ENCODE results near the gene OAS2.
"Not testable (repeated sequence)": the region's sequence is repeated elsewhere in the genome, so short reads cannot be mapped to it uniquely, and the experiment has no call there.

OAS2 gene

DNA sequence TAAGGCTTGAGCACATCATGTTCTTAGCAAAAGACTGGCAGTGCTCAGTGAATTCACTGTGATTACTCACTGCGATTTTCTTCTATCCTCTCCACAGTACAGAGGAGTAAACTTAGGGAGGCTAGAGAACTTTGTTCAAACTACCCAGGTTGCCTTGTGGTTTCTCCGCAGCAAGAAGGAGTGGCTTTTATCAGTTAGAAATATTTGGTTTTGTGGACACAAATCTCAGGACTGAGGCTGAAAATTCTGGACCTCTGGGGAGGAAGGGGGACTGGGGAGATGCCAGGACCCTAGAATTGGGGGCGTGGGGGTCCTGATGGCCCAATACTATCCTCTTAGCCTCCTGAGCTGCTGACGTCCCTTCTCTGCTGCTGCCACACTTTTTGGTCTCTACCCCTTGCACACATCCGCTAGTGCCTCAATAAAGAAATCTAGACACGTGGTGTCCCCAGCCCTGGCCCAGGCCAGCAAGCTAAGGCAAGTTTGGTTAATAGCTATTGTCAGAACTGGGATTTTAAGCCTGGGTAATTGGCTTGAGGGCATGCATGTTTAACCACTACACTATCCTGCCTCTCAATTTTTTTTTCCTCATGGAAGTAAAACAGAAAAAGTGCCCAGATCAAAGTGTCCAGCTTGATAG is 842 bp downstream of the OAS2 start:
- no peaks in the 10 kb centered on the region for H3K27me3 Mint-ChIP-seq
- peak overlapping the region; percentile 99 to 100 for H3K4me3 Mint-ChIP-seq
- DNase-seq (peak; percentile 21 to 44 (median 28)), ATAC-seq (replicated peaks) (peak; percentile 45)
- no peaks in the 10 kb centered on the region for H3K9me3 Mint-ChIP-seq
- H3K36me3 Mint-ChIP-seq (ENCODE audit: insufficient read depth) = peaks cover 17% of the 10 kb centered on the region
- peak overlapping the region; percentile 98 to 99 for H3K27ac Mint-ChIP-seq
- peaks cover 45 to 54% of the 10 kb centered on the region in 2 donors for H3K4me1 Mint-ChIP-seq (ENCODE audit: low read depth in 2 of 2)

GRCh38 chr12:112980491-112981158 is 2.3 kb downstream of the OAS2 start:
- H3K4me1 Mint-ChIP-seq (ENCODE audit: low read depth in 2 of 2) = peaks cover 49 to 68% of the 10 kb centered on the region in 2 donors
- H3K27ac Mint-ChIP-seq = peak overlapping the region in 1 of 2 donors; percentile 99
- ATAC-seq (replicated peaks) (no peak), DNase-seq (no peak)
- H3K36me3 Mint-ChIP-seq (ENCODE audit: insufficient read depth) = peaks cover 17% of the 10 kb centered on the region
- H3K27me3 Mint-ChIP-seq = no peaks in the 10 kb centered on the region
- H3K4me3 Mint-ChIP-seq = peak overlapping the region; percentile 99 to 100
- no peaks in the 10 kb centered on the region for H3K9me3 Mint-ChIP-seq

DNA sequence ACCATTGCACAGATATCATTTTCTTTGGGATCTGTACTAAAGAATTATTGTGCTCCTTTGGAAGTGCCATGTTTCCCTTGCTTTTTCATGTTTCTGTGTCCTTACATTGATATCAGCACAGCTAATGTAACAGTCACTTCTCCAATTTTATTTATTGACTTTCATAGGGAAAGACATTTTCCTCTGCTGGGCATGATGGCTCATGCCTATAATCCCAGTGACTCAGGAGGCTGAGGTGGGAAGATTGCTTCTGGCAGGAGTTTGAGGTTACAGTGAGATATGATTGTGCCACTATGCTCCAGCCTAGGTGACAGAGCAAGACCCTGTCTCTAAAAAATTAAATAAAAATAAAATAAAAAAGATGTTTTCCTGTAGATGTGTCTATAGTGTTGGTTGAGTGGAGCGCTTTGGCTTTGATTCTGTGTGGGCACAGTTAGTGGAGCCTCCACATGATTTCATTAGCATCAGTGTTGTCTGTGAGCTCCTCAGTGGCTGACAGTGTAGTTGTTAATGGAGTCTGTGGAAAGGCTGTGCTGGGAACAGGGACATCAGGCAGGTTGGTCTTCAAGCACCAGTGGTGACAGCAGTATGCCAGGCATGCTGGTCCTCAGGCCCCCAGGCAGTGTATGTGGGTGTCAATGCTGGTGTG is 7.4 kb downstream of the OAS2 start:
- Mint-ChIP-seq H3K4me3 (peak overlapping the region in 1 of 2 donors; percentile 11), H3K36me3 (ENCODE audit: insufficient read depth) (peaks cover 28% of the 10 kb centered on the region), H3K4me1 (ENCODE audit: low read depth in 2 of 2) (peaks cover 38 to 69% of the 10 kb centered on the region in 2 donors), H3K27me3 (no peaks in the 10 kb centered on the region), H3K27ac (peak overlapping the region; percentile 86 to 87), H3K9me3 (no peaks in the 10 kb centered on the region)
- DNase-seq = no peak
- ATAC-seq (replicated peaks) = no peak

DNA sequence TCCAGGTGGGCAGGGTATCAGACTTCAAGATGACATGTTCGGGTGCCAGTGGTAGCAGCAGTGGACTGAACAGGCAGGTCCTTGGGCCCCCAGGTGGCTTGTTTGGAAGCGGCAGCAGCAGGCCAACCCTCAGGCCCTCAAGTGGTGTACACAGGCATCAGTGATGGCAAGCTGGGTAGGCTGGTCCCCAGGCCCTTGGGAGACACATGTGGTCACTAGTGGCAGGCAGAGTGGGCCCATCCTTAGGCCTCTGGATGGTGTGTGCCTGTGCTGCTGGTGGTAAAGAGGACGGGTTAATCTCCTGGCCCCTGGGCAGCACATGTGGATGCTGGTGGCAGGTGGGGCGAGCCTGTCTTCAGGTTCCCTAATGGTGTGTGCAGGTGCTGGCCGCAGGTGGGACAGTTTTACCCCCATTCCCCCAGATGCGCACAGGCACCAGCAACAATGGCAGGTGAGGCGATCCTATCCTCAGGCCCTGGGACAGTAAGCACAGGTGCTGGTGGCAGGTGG is 8.0 kb downstream of the OAS2 start:
- DNase-seq (no peak), ATAC-seq (replicated peaks) (no peak)
- H3K4me3 Mint-ChIP-seq = no peak overlapping the region
- H3K36me3 Mint-ChIP-seq (ENCODE audit: insufficient read depth) = peaks cover 31% of the 10 kb centered on the region
- no peaks in the 10 kb centered on the region for H3K27me3 Mint-ChIP-seq
- H3K27ac Mint-ChIP-seq = peak overlapping the region; percentile 86 to 87
- H3K9me3 Mint-ChIP-seq = no peaks in the 10 kb centered on the region
- peaks cover 36 to 67% of the 10 kb centered on the region in 2 donors for H3K4me1 Mint-ChIP-seq (ENCODE audit: low read depth in 2 of 2)

DNA sequence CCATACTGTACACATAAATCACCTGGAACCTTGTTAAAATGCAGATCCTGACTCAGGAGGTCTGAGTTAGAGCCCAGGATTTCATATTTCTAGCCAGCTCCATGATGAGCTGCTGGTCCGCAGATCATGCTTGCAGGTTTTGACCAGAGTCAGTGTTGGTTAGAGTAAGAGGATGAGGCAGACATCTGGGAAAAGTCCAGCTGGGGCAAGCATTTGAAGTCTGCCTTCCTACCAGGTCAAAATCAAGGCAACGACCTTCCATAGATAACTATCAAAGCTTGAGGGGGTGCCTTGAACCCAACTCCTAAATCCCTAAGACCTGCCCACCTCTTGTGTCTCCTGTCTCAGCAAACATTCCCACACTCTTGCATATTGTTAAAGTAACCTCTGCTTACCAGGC is 9.2 kb downstream of the OAS2 start:
- no peaks in the 10 kb centered on the region for H3K27me3 Mint-ChIP-seq
- peaks cover 24 to 55% of the 10 kb centered on the region in 2 donors for H3K4me1 Mint-ChIP-seq (ENCODE audit: low read depth in 2 of 2)
- no peak for ATAC-seq (replicated peaks)
- H3K4me3 Mint-ChIP-seq = no peak overlapping the region
- no peak for DNase-seq
- H3K36me3 Mint-ChIP-seq (ENCODE audit: insufficient read depth) = peaks cover 35% of the 10 kb centered on the region
- H3K9me3 Mint-ChIP-seq = no peaks in the 10 kb centered on the region
- peak overlapping the region; percentile 86 to 87 for H3K27ac Mint-ChIP-seq

- no peak overlapping the region for H3K4me3 Mint-ChIP-seq
- H3K4me1 Mint-ChIP-seq (ENCODE audit: low read depth in 2 of 2) = peaks cover 20 to 49% of the 10 kb centered on the region in 2 donors
- no peak for ATAC-seq (replicated peaks)
- H3K27ac Mint-ChIP-seq = peak overlapping the region; percentile 86 to 87
- no peaks in the 10 kb centered on the region for H3K9me3 Mint-ChIP-seq
- H3K36me3 Mint-ChIP-seq (ENCODE audit: insufficient read depth) = peaks cover 35% of the 10 kb centered on the region
- H3K27me3 Mint-ChIP-seq = no peaks in the 10 kb centered on the region
- no peak for DNase-seq
Measured at GRCh38 chr12:112988224-112988623, 9.9 kb downstream of the OAS2 start.

DNA sequence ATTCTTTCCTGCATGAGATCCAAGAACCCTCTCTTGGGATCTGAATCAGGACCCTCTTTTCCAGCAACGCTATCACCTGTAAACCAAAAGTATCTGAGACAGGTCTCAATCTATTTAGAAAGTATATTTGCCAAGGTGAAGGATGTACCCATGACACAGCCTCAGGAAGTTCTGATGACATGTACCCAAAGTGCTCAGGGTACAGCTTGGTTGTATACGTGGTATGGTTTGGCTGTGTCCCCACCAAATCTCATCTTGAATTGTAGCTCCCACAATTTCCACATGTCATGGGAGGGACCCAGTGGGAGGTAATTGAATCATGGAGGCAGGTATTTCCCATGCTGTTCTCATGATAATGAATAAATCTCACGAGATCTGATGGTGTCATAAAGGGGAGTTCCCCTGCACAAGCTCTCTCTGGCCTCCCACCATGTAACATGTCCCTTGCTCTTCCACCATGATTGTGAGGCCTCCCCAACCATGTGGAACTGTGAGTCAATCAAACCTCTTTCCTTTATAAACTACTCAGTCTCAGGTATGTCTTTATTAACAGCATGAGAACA is 10.6 kb downstream of the OAS2 start:
- peaks cover 37% of the 10 kb centered on the region for H3K36me3 Mint-ChIP-seq (ENCODE audit: insufficient read depth)
- not testable (repeated sequence) for H3K27me3 Mint-ChIP-seq; H3K9me3 Mint-ChIP-seq; H3K4me3 Mint-ChIP-seq; DNase-seq; ATAC-seq (replicated peaks)
- H3K27ac Mint-ChIP-seq = peak overlapping the region; percentile 86 to 87
- peaks cover 20 to 42% of the 10 kb centered on the region in 2 donors for H3K4me1 Mint-ChIP-seq (ENCODE audit: low read depth in 2 of 2)

- Mint-ChIP-seq H3K36me3 (ENCODE audit: insufficient read depth) (peaks cover 38% of the 10 kb centered on the region), H3K27me3 (no peaks in the 10 kb centered on the region), H3K4me3 (no peak overlapping the region), H3K9me3 (no peaks in the 10 kb centered on the region), H3K4me1 (ENCODE audit: low read depth in 2 of 2) (peaks cover 17 to 34% of the 10 kb centered on the region in 2 donors), H3K27ac (peak overlapping the region; percentile 3 to 18)
- DNase-seq (no peak), ATAC-seq (replicated peaks) (no peak)
Measured at GRCh38 chr12:112989806-112990205, 11.5 kb downstream of the OAS2 start.

- Mint-ChIP-seq H3K27me3 (no peaks in the 10 kb centered on the region), H3K4me1 (ENCODE audit: low read depth in 2 of 2) (peaks cover 10 to 24% of the 10 kb centered on the region in 2 donors), H3K36me3 (ENCODE audit: insufficient read depth) (peaks cover 62% of the 10 kb centered on the region), H3K4me3 (no peak overlapping the region), H3K27ac (peak overlapping the region in 1 of 2 donors; percentile 25), H3K9me3 (no peaks in the 10 kb centered on the region)
- DNase-seq (peak; percentile 33 to 57 (median 34)), ATAC-seq (replicated peaks) (peak; percentile 68)
Measured at GRCh38 chr12:112992541-112993398, 14.5 kb downstream of the OAS2 start.

DNA sequence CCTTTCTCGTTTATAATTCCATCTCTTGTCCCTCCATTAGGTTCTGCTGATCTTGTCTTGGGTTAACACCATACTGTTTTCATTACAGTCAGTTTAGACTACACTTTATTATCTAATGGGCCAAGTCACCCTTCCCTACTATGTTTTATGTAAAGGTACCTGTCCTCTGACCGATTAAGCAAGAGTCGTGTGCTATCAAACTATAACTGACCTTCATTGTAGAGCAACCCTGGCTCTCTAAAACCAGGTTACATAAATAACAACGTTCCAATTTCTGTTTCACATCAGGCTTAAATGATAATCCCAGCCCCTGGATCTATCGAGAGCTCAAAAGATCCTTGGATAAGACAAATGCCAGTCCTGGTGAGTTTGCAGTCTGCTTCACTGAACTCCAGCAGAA is 16.7 kb downstream of the OAS2 start:
- H3K4me1 Mint-ChIP-seq (ENCODE audit: low read depth in 2 of 2) = peaks cover 3 to 9% of the 10 kb centered on the region in 2 donors
- peaks cover 64% of the 10 kb centered on the region for H3K36me3 Mint-ChIP-seq (ENCODE audit: insufficient read depth)
- H3K9me3 Mint-ChIP-seq = peaks cover 0 to 3% of the 10 kb centered on the region in 2 donors
- DNase-seq (no peak), ATAC-seq (replicated peaks) (no peak)
- H3K27me3 Mint-ChIP-seq = no peaks in the 10 kb centered on the region
- no peak overlapping the region for H3K4me3 Mint-ChIP-seq
- H3K27ac Mint-ChIP-seq = no peak overlapping the region

GRCh38 chr12:112996501-112996900 is 18.2 kb downstream of the OAS2 start:
- DNase-seq (no peak), ATAC-seq (replicated peaks) (no peak)
- no peaks in the 10 kb centered on the region for H3K27me3 Mint-ChIP-seq
- peaks cover 56% of the 10 kb centered on the region for H3K36me3 Mint-ChIP-seq (ENCODE audit: insufficient read depth)
- H3K4me3 Mint-ChIP-seq = no peak overlapping the region
- no peak overlapping the region for H3K27ac Mint-ChIP-seq
- peaks cover 0 to 3% of the 10 kb centered on the region in 2 donors for H3K9me3 Mint-ChIP-seq
- peaks cover 0 to 4% of the 10 kb centered on the region in 2 donors for H3K4me1 Mint-ChIP-seq (ENCODE audit: low read depth in 2 of 2)

DNA sequence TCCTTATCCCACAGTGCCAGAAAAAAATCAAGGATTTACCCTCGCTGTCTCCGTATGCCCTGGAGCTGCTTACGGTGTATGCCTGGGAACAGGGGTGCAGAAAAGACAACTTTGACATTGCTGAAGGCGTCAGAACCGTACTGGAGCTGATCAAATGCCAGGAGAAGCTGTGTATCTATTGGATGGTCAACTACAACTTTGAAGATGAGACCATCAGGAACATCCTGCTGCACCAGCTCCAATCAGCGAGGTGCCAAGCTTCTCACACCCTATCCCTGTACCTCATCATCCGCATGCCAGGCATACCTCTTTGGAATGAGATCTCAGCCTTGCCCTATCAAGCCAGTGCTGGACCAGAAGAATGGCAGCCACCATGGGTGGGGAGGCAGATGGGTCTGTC is 19.2 kb downstream of the OAS2 start:
- peaks cover 0 to 4% of the 10 kb centered on the region in 2 donors for H3K4me1 Mint-ChIP-seq (ENCODE audit: low read depth in 2 of 2)
- H3K27me3 Mint-ChIP-seq = no peaks in the 10 kb centered on the region
- no peak for DNase-seq
- no peak for ATAC-seq (replicated peaks)
- no peak overlapping the region for H3K4me3 Mint-ChIP-seq
- peaks cover 0 to 3% of the 10 kb centered on the region in 2 donors for H3K9me3 Mint-ChIP-seq
- H3K27ac Mint-ChIP-seq = no peak overlapping the region
- peaks cover 60% of the 10 kb centered on the region for H3K36me3 Mint-ChIP-seq (ENCODE audit: insufficient read depth)
